Psoas muscle (tissue), 8 donors: Measurements from ENCODE around the gene PSME3. TPM values are rescaled to one million over a fixed set of nuclear protein-coding genes. Genes with fewer than 3 reads are reported as not detected.
"Not testable (repeated sequence)": the region's sequence is repeated elsewhere in the genome, so short reads cannot be mapped to it uniquely, and the experiment has no call there.

ENCODE experiments used
- ATAC-seq, 4 donors: fragments of 200-7000 bp; cut with Tn5 transposase; one replicate each; pipeline ENCODE4 v1.9.1; 2020; ENCODE audit warnings: moderate library complexity in 3 of 4, mild to moderate bottlenecking in 2 of 4
- DNase-seq, 2 donors: peaks; one replicate each; pipeline ENCODE4 v3.0.0-alpha.2; 2020
- H3K27ac ChIP-seq: fragments of 200-600 bp; one replicate; pipeline ENCODE4 v1.8.0; 2022
- H3K27me3 ChIP-seq, 3 donors: fragments of 200-600 bp in 1 of 3; one replicate each; pipeline versions ENCODE4 v1.6.1 to v1.8.0; 2013 to 2022; ENCODE audit warnings: low read length in 2 of 3, mild to moderate bottlenecking in 2 of 3, moderate library complexity in 1 of 3; ENCODE audit not compliant: insufficient read depth in 3 of 3
- H3K36me3 ChIP-seq, 2 donors: fragments of 200-600 bp in 1 of 2; one replicate each; pipeline versions ENCODE4 v1.6.1 to v1.8.0; 2013 to 2022; ENCODE audit warnings: low read depth in 1 of 2, mild to moderate bottlenecking in 1 of 2, moderate library complexity in 1 of 2; ENCODE audit not compliant: insufficient read depth in 1 of 2
- H3K4me1 ChIP-seq: fragments of 200-600 bp; one replicate; pipeline ENCODE4 v1.8.0; 2022
- H3K4me3 ChIP-seq: fragments of 200-600 bp; one replicate; pipeline ENCODE4 v1.8.0; 2022; ENCODE audit warnings: mild to moderate bottlenecking
- H3K9me3 ChIP-seq: fragments of 200-600 bp; one replicate; pipeline ENCODE4 v1.8.0; 2022
- CTCF ChIP-seq: fragments of 200-600 bp; IDR thresholded peaks from one replicate; pipeline ENCODE4 v1.8.0; 2022; ENCODE audit warnings: antibody characterized with exemption
- WGBS, 3 donors: extraction: QIAGEN DNeasy Blood & Tissue Kit; methylation state at CpG; one replicate each; pipeline versions ENCODE4 v1.1.6 to v1.1.7; 2013; 5-methylcytosine and 5-hydroxymethylcytosine counted together
- intact Hi-C, 2 donors: fragments of 100-400 bp; cut with DNase I; formaldehyde crosslinking; loops; one replicate each; pipeline versions ENCODE4 v1.11.0 to v1.14.2; 2022
- polyA plus RNA-seq, 3 donors: library from polyadenylated mRNA; stranded (reverse); fragments of 200-250 nt; gene quantifications; one replicate each; pipeline ENCODE4 v1.2.3, GENCODE V29; 2013
- total RNA-seq, 4 donors: library from RNA; stranded (reverse); fragmentation: NEBNext Ultra II Directional in 2 of 4; extraction: Animal tissue kit (Norgen Biotek cat#: 25700) in 2 of 4; gene quantifications; one replicate each; pipeline versions ENCODE4 v1.2.1 to v1.2.4, GENCODE V29; 2021 to 2023
- donor health status: healthy with polysubstance abuse.
- donor health status: DM: no; HTN: no; CAD: no; lungs with moderate emphysema.
- donor health status: Bipolar disorder and iron deficiency.
- donor health status: healthy.
- donor health status: DM: yes; HTN: yes; CAD: no.
- donor health status: DM: no; HTN: no; CAD: no.
- donor health status: DM: no; HTN: no; CAD: no.
- donor health status: DM: yes; HTN: yes; CAD: no.

Gene PSME3
- total and polyA plus RNA-seq, 7 donors = 61.7 to 239 (median 104) TPM

- intact Hi-C loops = no loop called here
- Histone ChIP-seq H3K4me1 (no peaks in the 10 kb centered on the region), H3K36me3 (no peaks in the 10 kb centered on the region), H3K4me3 (no peak overlapping the region), H3K9me3 (no peaks in the 10 kb centered on the region), H3K27me3 (peaks cover 0 to 2% (median 0%) of the 10 kb centered on the region in 3 donors), H3K27ac (no peak overlapping the region)
- no peak for ATAC-seq
- no peak for DNase-seq
- TF ChIP-seq CTCF = no peak
- 75 to 89% (median 85%) methylated on average over 8 of the region's 8 CpGs for WGBS, 3 donors
Observed at GRCh38 chr17:42882166-42882565, 49.0 kb downstream of the PSME3 start.

- 81 to 84% (median 83%) methylated on average over 7 of the region's 7 CpGs for WGBS, 3 donors
- no peak overlapping the region for H3K27ac ChIP-seq
- H3K36me3 ChIP-seq = no peaks in the 10 kb centered on the region
- intact Hi-C loops = no loop called here
- no peak overlapping the region for H3K4me3 ChIP-seq
- H3K4me1 ChIP-seq = no peaks in the 10 kb centered on the region
- no peak for DNase-seq
- TF ChIP-seq CTCF = no peak
- ATAC-seq = no peak
- H3K9me3 ChIP-seq = no peaks in the 10 kb centered on the region
- H3K27me3 ChIP-seq = no peaks in the 10 kb centered on the region
Observed at GRCh38 chr17:42883802-42884558, 50.8 kb downstream of the PSME3 start.

- H3K27me3 ChIP-seq, H3K36me3 ChIP-seq, H3K4me1 ChIP-seq, intact Hi-C loops, H3K9me3 ChIP-seq, H3K27ac ChIP-seq, DNase-seq, H3K4me3 ChIP-seq, ATAC-seq: not testable (repeated sequence)
- 91 to 95% (median 93%) methylated on average over 3 of the region's 3 CpGs for WGBS, 3 donors
Observed at GRCh38 chr17:42885806-42886205, 52.6 kb downstream of the PSME3 start.

- no peak for TF ChIP-seq CTCF
- intact Hi-C loops = no loop called here
- Histone ChIP-seq H3K4me1 (peaks cover 5% of the 10 kb centered on the region), H3K9me3 (no peaks in the 10 kb centered on the region), H3K36me3 (no peaks in the 10 kb centered on the region), H3K4me3 (no peak overlapping the region), H3K27me3 (no peaks in the 10 kb centered on the region), H3K27ac (no peak overlapping the region)
- no peak for ATAC-seq
- no peak for DNase-seq
- 41 to 49% (median 47%) methylated on average over 15 of the region's 15 CpGs for WGBS, 3 donors
Observed at GRCh38 chr17:42886283-42887176, 53.3 kb downstream of the PSME3 start.

GRCh38 chr17:42889809-42890208 lies 56.6 kb downstream of the PSME3 start:
- DNase-seq (no peak), ATAC-seq (no peak)
- H3K27me3 ChIP-seq = no peaks in the 10 kb centered on the region
- intact Hi-C loops = no loop called here
- no peak for TF ChIP-seq CTCF
- H3K4me3 ChIP-seq = no peak overlapping the region
- no peaks in the 10 kb centered on the region for H3K9me3 ChIP-seq
- no peak overlapping the region for H3K27ac ChIP-seq
- no peaks in the 10 kb centered on the region for H3K36me3 ChIP-seq
- WGBS, 3 donors = 74 to 79% (median 76%) methylated on average over 7 of the region's 7 CpGs
- peaks cover 37% of the 10 kb centered on the region for H3K4me1 ChIP-seq
